Activated T-helper 17 cell treated with anti-CD3 and anti-CD28 coated beads, Interleukin-2, amount 50 U/mL, for 72 hours (primary cell): ENCODE data around the gene USF1. TPM values are rescaled to one million over a fixed set of nuclear protein-coding genes. Genes with fewer than 3 reads are reported as not detected.

Experiments
- total RNA-seq, 2 donors: library from RNA; stranded (reverse); gene quantifications; one replicate each; pipeline ENCODE4 v1.2.3, GENCODE V29; 2022

Gene USF1
- total RNA-seq, 2 donors from 2014 or later = 51.6 to 66.9 TPM

Other genes with a start within 250 kb of the USF1 start
- 1 to 10 TPM; 1.9 to 3.2 TPM for gene LY9, start 249.8 kb downstream of the USF1 start, total RNA-seq
- gene CD244, start 183.1 kb downstream of the USF1 start, total RNA-seq = under 1 TPM in 1 of 2 donors, not detected in 1; 0.48 TPM
- gene ITLN1, start 160.8 kb downstream of the USF1 start, total RNA-seq = not detected
- gene ITLN2, start 91.2 kb downstream of the USF1 start, total RNA-seq = not detected
- 100 to 1,000 TPM in 1 of 2 donors, 10 to 100 TPM in 1; 13.0 to 110 TPM for gene F11R, start 24.8 kb downstream of the USF1 start, total RNA-seq
- gene TSTD1, start 7.0 kb downstream of the USF1 start, total RNA-seq = 100 to 1,000 TPM in 1 of 2 donors, 10 to 100 TPM in 1; 38.7 to 119 TPM
- gene ARHGAP30, start 23.9 kb upstream of the USF1 start, total RNA-seq = 100 to 1,000 TPM; 180 to 207 TPM
- under 1 TPM; 0.22 to 0.32 TPM for gene NECTIN4, start 43.6 kb upstream of the USF1 start, total RNA-seq
- not detected for gene KLHDC9, start 52.4 kb upstream of the USF1 start, total RNA-seq
- 100 to 1,000 TPM in 1 of 2 donors, 10 to 100 TPM in 1; 72.1 to 107 TPM for gene PFDN2, start 72.1 kb upstream of the USF1 start, total RNA-seq
- gene NIT1, start 72.1 kb upstream of the USF1 start, total RNA-seq = 10 to 100 TPM; 38.9 to 74.6 TPM
- gene DEDD, start 86.7 kb upstream of the USF1 start, total RNA-seq = 10 to 100 TPM; 39.9 to 41.3 TPM
- 100 to 1,000 TPM; 184 to 209 TPM for gene UFC1, start 108.0 kb upstream of the USF1 start, total RNA-seq
- 10 to 100 TPM; 28.6 to 30.1 TPM for gene USP21, start 113.5 kb upstream of the USF1 start, total RNA-seq
- gene PPOX, start 120.4 kb upstream of the USF1 start, total RNA-seq = 10 to 100 TPM; 27.3 to 44.9 TPM
- gene B4GALT3, start 131.5 kb upstream of the USF1 start, total RNA-seq = 10 to 100 TPM; 55.7 to 60.9 TPM
- 1 to 10 TPM; 2.2 to 3.1 TPM for gene ADAMTS4, start 153.1 kb upstream of the USF1 start, total RNA-seq
- 100 to 1,000 TPM in 1 of 2 donors, 10 to 100 TPM in 1; 96.5 to 102 TPM for gene NDUFS2, start 156.4 kb upstream of the USF1 start, total RNA-seq
- gene FCER1G, start 169.3 kb upstream of the USF1 start, total RNA-seq = 1 to 10 TPM; 1.1 to 2.2 TPM
- not detected for gene APOA2, start 177.7 kb upstream of the USF1 start, total RNA-seq
- gene TOMM40L, start 180.1 kb upstream of the USF1 start, total RNA-seq = 10 to 100 TPM in 1 of 2 donors, 1 to 10 TPM in 1; 9.2 to 20.2 TPM
- gene NR1I3, start 192.2 kb upstream of the USF1 start, total RNA-seq = not detected
- under 1 TPM; 0.86 to 0.90 TPM for gene PCP4L1, start 212.8 kb upstream of the USF1 start, total RNA-seq